ENCODE measurements around the gene NFASC. TPM values are rescaled to one million over a fixed set of nuclear protein-coding genes. Genes with fewer than 3 reads are reported as not detected.

The NFASC gene
- total and polyA plus RNA-seq, 3 donors from 2014 or later = 9.9 to 13.9 (median 10.2) TPM

DNA sequence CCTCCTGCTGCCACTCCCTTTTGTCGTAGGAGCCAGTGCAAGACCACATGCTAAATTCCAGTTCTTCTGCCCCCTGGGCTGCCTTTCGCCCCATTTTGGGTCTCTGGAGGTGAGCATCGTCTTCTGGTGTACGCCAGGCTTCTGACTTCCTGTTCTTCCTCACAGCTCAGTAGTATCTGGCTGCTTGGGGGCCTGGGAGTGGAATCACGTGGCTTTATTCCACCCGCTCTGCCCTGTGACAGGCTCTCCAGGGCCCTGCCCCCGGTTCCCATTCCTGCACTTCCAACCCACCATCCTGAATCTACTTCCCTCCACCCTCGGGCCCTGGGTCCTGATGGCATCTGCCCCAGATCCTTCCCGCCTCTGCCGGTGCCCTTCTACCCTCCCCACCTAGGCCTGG is 3.6 kb downstream of the NFASC start:
- H3K27me3 ChIP-seq = no peaks in the 10 kb centered on the region
- no peaks in the 10 kb centered on the region for H3K9me3 ChIP-seq
- no peak for TF ChIP-seq POLR2A (IDR thresholded peaks at IDR 0.05)
- TF ChIP-seq, protein P1, sequence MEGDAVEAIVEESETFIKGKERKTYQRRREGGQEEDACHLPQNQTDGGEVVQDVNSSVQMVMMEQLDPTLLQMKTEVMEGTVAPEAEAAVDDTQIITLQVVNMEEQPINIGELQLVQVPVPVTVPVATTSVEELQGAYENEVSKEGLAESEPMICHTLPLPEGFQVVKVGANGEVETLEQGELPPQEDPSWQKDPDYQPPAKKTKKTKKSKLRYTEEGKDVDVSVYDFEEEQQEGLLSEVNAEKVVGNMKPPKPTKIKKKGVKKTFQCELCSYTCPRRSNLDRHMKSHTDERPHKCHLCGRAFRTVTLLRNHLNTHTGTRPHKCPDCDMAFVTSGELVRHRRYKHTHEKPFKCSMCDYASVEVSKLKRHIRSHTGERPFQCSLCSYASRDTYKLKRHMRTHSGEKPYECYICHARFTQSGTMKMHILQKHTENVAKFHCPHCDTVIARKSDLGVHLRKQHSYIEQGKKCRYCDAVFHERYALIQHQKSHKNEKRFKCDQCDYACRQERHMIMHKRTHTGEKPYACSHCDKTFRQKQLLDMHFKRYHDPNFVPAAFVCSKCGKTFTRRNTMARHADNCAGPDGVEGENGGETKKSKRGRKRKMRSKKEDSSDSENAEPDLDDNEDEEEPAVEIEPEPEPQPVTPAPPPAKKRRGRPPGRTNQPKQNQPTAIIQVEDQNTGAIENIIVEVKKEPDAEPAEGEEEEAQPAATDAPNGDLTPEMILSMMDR (IDR thresholded peaks at IDR 0.05) = no peak
- H3K27ac ChIP-seq = no peak overlapping the region
- DNase-seq = no peak
- 82 to 92% methylated on average over 10 of the region's 10 CpGs for WGBS, 2 donors
- no peak overlapping the region for H3K4me3 ChIP-seq
- peaks cover 8% of the 10 kb centered on the region for H3K4me1 ChIP-seq
- intact Hi-C loops (cut with DNase I; ENCODE audit: low total_unique reads) = no loop called here
- no peaks in the 10 kb centered on the region for H3K36me3 ChIP-seq (ENCODE audit: low read depth, missing control alignments)

DNA sequence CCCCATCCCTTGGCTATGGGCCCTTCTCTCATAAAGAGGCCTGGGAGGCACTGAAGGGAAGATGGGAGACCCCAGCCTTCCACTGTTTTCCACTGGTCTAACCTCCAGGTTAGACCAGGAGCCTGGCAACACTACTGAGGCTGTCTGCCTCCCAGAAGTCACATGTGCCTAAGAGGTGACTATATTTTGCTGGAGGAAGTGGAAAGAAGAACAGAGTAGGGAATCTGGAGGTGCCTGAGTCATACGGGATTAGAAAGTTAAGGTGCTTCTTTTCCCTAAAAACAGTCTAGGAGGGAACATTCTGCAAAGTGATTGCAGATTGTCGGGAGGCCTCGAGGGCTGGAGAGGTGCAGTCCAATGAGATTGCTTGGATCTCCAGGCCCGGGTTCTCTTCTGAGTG is 4.6 kb downstream of the NFASC start:
- no peaks in the 10 kb centered on the region for H3K36me3 ChIP-seq (ENCODE audit: low read depth, missing control alignments)
- no peaks in the 10 kb centered on the region for H3K27me3 ChIP-seq
- 85 to 92% methylated on average over 4 of the region's 4 CpGs for WGBS, 2 donors
- no peaks in the 10 kb centered on the region for H3K9me3 ChIP-seq
- DNase-seq = no peak
- H3K4me1 ChIP-seq = peaks cover 17% of the 10 kb centered on the region
- no peak overlapping the region for H3K4me3 ChIP-seq
- no peak for TF ChIP-seq POLR2A (IDR thresholded peaks at IDR 0.05)
- TF ChIP-seq, protein P1 (IDR thresholded peaks at IDR 0.05) = no peak
- intact Hi-C loops (cut with DNase I; ENCODE audit: low total_unique reads) = no loop called here
- no peak overlapping the region for H3K27ac ChIP-seq

DNA sequence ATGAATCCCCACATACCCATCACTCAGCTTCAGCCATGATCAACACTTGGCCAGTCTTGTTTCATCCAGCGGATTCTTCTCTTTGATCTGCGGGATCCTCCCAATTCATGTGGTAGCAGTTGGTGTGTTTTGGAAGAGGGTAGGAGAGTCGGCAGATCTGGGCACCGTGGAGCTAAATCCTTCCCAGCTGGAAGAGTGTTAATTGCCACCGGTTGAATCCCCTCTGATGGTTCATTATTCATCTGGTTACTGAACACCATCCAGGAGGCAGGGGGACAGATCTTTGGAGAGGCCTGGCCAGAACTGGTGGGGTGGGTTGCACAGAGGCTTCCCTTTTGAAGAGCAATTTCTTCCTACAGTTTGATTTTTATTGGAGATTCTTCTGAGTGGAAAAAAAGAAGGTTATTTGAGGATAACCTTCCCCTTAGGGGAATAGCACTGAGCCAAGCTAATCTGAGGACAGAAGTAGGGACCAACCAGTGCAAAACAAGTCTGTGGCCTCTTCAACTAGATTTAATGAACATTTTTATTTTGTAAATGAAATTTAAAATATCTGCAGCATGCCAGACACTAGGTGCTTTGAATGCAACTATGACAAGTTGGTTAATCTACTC is 8.1 kb downstream of the NFASC start:
- TF ChIP-seq, protein P1 (IDR thresholded peaks at IDR 0.05) = no peak
- TF ChIP-seq POLR2A (IDR thresholded peaks at IDR 0.05) = no peak
- H3K27ac ChIP-seq = peak overlapping the region in 1 of 2 donors; percentile 66
- no peaks in the 10 kb centered on the region for H3K27me3 ChIP-seq
- DNase-seq = no peak
- intact Hi-C loops (cut with DNase I; ENCODE audit: low total_unique reads) = no loop called here
- H3K4me3 ChIP-seq = no peak overlapping the region
- no peaks in the 10 kb centered on the region for H3K36me3 ChIP-seq (ENCODE audit: low read depth, missing control alignments)
- H3K4me1 ChIP-seq = peaks cover 9% of the 10 kb centered on the region
- H3K9me3 ChIP-seq = no peaks in the 10 kb centered on the region
- WGBS, 2 donors = 39 to 56% methylated on average over 5 of the region's 5 CpGs

DNA sequence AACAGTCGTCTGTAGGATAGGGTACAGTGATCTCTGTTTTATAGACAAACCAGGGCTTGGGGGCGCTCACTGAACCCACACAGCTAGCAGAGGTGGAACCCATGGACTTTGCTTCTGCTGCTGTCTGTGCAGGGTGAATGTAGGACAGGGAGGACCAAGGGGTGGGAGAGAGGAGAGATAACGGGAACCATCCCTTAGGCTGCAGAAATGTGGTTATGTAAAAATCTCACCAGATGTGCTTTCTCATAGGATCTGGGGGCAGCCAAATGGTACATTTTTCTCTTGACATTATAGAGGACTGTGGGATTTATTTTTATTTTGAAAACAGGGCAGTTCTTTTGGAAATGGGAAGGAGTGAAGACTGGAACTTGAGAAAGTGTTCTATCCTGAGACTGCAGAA is 8.7 kb downstream of the NFASC start:
- TF ChIP-seq, protein P1 (IDR thresholded peaks at IDR 0.05) = no peak
- TF ChIP-seq POLR2A (IDR thresholded peaks at IDR 0.05) = no peak
- no peak for DNase-seq
- Histone ChIP-seq H3K4me1 (peaks cover 9% of the 10 kb centered on the region), H3K9me3 (no peaks in the 10 kb centered on the region), H3K27me3 (no peaks in the 10 kb centered on the region), H3K27ac (peak overlapping the region in 1 of 2 donors; percentile 66), H3K4me3 (no peak overlapping the region), H3K36me3 (ENCODE audit: low read depth, missing control alignments) (no peaks in the 10 kb centered on the region)
- WGBS, 2 donors = 33 to 56% methylated on average over 3 of the region's 3 CpGs
- intact Hi-C loops (cut with DNase I; ENCODE audit: low total_unique reads) = no loop called here

DNA sequence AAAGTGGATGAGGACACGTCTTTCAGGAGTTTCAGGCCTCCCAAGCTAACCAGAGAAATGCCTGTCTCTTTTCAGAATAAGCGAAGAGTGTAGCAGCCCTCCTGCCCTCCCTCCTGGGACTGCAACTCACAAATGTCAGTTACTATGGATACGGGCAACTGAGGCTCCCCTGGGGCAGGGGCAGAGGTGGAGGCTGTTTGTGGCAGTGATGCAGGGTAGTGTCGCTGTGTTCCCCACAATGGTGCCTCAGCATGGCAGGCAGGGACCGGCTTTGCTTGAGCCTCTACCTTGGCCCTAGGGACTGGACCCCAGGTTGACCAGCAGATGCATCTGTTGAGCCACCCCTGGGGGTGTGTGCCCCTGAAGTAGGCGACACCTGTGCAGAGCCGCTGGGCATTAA is 10.2 kb downstream of the NFASC start:
- H3K27ac ChIP-seq = peak overlapping the region in 1 of 2 donors; percentile 66
- 91 to 98% methylated on average over 7 of the region's 7 CpGs for WGBS, 2 donors
- no peak for DNase-seq
- H3K4me1 ChIP-seq = peaks cover 14% of the 10 kb centered on the region
- no peaks in the 10 kb centered on the region for H3K9me3 ChIP-seq
- no peaks in the 10 kb centered on the region for H3K27me3 ChIP-seq
- intact Hi-C loops (cut with DNase I; ENCODE audit: low total_unique reads) = no loop called here
- H3K4me3 ChIP-seq = no peak overlapping the region
- TF ChIP-seq POLR2A (IDR thresholded peaks at IDR 0.05) = no peak
- TF ChIP-seq, protein P1 (IDR thresholded peaks at IDR 0.05) = no peak
- no peaks in the 10 kb centered on the region for H3K36me3 ChIP-seq (ENCODE audit: low read depth, missing control alignments)

Measured in testis (tissue), 3 donors.